ENCODE data around the gene CNTN1.

DNA sequence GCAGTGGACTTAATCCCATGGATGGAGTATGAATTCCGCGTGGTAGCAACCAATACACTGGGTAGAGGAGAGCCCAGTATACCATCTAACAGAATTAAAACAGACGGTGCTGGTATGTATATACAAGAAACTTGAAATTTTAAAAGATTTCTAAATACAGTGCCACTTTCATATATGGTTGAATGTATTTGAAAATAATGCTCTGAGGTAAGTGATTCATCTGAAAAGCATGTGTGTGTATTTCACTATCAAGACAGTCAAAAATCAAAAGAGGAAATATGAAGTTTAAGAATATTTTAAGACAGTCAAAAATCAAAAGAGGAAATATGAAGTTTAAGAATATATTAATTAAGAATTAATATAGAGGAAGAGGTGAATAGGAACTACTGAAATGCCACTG lies 300.9 kb downstream of the CNTN1 start:
- TF ChIP-seq, protein P1, sequence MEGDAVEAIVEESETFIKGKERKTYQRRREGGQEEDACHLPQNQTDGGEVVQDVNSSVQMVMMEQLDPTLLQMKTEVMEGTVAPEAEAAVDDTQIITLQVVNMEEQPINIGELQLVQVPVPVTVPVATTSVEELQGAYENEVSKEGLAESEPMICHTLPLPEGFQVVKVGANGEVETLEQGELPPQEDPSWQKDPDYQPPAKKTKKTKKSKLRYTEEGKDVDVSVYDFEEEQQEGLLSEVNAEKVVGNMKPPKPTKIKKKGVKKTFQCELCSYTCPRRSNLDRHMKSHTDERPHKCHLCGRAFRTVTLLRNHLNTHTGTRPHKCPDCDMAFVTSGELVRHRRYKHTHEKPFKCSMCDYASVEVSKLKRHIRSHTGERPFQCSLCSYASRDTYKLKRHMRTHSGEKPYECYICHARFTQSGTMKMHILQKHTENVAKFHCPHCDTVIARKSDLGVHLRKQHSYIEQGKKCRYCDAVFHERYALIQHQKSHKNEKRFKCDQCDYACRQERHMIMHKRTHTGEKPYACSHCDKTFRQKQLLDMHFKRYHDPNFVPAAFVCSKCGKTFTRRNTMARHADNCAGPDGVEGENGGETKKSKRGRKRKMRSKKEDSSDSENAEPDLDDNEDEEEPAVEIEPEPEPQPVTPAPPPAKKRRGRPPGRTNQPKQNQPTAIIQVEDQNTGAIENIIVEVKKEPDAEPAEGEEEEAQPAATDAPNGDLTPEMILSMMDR (IDR thresholded peaks at IDR 0.05; ENCODE audit: poor library complexity, severe bottlenecking): no peak
- TF ChIP-seq EZH2 (IDR thresholded peaks at IDR 0.05; ENCODE audit: borderline replicate concordance, insufficient read depth, low read length, poor library complexity, severe bottlenecking): no peak
- TF ChIP-seq, protein P2, sequence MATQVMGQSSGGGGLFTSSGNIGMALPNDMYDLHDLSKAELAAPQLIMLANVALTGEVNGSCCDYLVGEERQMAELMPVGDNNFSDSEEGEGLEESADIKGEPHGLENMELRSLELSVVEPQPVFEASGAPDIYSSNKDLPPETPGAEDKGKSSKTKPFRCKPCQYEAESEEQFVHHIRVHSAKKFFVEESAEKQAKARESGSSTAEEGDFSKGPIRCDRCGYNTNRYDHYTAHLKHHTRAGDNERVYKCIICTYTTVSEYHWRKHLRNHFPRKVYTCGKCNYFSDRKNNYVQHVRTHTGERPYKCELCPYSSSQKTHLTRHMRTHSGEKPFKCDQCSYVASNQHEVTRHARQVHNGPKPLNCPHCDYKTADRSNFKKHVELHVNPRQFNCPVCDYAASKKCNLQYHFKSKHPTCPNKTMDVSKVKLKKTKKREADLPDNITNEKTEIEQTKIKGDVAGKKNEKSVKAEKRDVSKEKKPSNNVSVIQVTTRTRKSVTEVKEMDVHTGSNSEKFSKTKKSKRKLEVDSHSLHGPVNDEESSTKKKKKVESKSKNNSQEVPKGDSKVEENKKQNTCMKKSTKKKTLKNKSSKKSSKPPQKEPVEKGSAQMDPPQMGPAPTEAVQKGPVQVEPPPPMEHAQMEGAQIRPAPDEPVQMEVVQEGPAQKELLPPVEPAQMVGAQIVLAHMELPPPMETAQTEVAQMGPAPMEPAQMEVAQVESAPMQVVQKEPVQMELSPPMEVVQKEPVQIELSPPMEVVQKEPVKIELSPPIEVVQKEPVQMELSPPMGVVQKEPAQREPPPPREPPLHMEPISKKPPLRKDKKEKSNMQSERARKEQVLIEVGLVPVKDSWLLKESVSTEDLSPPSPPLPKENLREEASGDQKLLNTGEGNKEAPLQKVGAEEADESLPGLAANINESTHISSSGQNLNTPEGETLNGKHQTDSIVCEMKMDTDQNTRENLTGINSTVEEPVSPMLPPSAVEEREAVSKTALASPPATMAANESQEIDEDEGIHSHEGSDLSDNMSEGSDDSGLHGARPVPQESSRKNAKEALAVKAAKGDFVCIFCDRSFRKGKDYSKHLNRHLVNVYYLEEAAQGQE (IDR thresholded peaks at IDR 0.05; ENCODE audit: borderline replicate concordance): no peak
- no peak for TF ChIP-seq RAD21 (conservative IDR thresholded peaks at IDR 0.05)
- no peak for TF ChIP-seq EP300 (conservative IDR thresholded peaks at IDR 0.05; ENCODE audit: poor library complexity, severe bottlenecking)
- no peak for TF ChIP-seq POLR2AphosphoS5 (IDR thresholded peaks at IDR 0.05)
- no peak for TF ChIP-seq MXI1 (conservative IDR thresholded peaks at IDR 0.05; ENCODE audit: poor library complexity, severe bottlenecking)
- TF ChIP-seq TAF1 (IDR thresholded peaks at IDR 0.05; ENCODE audit: low read depth): no peak
- TF ChIP-seq SMC3 (conservative IDR thresholded peaks at IDR 0.05; ENCODE audit: poor library complexity): no peak

All from neural cell (in vitro differentiated cells).